BE2C (cell line): ENCODE results near the gene KNSTRN.

Experiments
- DNase-seq: peaks from one replicate; pipeline ENCODE4 v3.0.0-alpha.2; 2020
- H3K27me3 ChIP-seq: fragments of 250-450 bp; sonication (Bioruptor Pico); 2 replicates; pipeline ENCODE4 v1.5.1; 2020; ENCODE audit warnings: mild to moderate bottlenecking
- H3K36me3 ChIP-seq: fragments of 250-450 bp; sonication (Bioruptor Pico); 2 replicates; pipeline ENCODE4 v1.5.1; 2020; ENCODE audit warnings: mild to moderate bottlenecking
- H3K4me1 ChIP-seq: fragments of 250-450 bp; sonication (Bioruptor Pico); 2 replicates; pipeline ENCODE4 v1.5.1; 2020
- H3K4me3 ChIP-seq: 2 replicates; pipeline ENCODE4 v1.5.1; 2011; ENCODE audit warnings: low read depth, low read length
- H3K9me3 ChIP-seq: fragments of 250-450 bp; sonication (Bioruptor Pico); 2 replicates; pipeline ENCODE4 v1.5.1; 2020
- TF ChIP-seq, protein P1 (sequence below): IDR thresholded peaks from 2 replicates; pipeline ENCODE4 v1.5.1; 2012; ENCODE audit warnings: mild to moderate bottlenecking, low read depth, low read length

KNSTRN gene

DNA sequence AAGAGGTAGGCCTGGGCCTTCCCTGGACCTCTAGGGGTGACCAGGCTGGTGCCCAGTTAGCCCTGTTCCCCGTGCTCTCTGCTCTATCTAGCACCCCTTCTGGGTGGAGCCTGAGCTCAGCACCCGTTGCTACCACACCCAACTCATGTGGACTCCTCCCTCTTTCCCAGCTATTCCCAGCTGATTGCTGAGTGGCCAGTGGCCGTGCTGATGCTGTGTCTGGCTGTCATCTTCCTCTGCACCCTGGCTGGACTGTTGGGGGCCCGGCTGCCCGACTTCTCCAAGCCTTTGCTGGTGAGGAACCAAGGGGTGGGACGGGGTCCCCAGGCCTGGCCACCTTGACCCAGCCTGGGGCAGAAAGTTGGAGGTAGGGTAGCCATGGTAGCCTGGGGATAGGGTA, 18.3 kb upstream of the KNSTRN start:
- Histone ChIP-seq H3K36me3 (no peaks in the 10 kb centered on the region), H3K4me3 (no peak overlapping the region), H3K4me1 (peaks cover 11% of the 10 kb centered on the region), H3K27me3 (no peaks in the 10 kb centered on the region), H3K9me3 (no peaks in the 10 kb centered on the region; the same call in 1 of the 2 replicates)
- TF ChIP-seq, protein P1, sequence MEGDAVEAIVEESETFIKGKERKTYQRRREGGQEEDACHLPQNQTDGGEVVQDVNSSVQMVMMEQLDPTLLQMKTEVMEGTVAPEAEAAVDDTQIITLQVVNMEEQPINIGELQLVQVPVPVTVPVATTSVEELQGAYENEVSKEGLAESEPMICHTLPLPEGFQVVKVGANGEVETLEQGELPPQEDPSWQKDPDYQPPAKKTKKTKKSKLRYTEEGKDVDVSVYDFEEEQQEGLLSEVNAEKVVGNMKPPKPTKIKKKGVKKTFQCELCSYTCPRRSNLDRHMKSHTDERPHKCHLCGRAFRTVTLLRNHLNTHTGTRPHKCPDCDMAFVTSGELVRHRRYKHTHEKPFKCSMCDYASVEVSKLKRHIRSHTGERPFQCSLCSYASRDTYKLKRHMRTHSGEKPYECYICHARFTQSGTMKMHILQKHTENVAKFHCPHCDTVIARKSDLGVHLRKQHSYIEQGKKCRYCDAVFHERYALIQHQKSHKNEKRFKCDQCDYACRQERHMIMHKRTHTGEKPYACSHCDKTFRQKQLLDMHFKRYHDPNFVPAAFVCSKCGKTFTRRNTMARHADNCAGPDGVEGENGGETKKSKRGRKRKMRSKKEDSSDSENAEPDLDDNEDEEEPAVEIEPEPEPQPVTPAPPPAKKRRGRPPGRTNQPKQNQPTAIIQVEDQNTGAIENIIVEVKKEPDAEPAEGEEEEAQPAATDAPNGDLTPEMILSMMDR: no peak
- no peak for DNase-seq

DNA sequence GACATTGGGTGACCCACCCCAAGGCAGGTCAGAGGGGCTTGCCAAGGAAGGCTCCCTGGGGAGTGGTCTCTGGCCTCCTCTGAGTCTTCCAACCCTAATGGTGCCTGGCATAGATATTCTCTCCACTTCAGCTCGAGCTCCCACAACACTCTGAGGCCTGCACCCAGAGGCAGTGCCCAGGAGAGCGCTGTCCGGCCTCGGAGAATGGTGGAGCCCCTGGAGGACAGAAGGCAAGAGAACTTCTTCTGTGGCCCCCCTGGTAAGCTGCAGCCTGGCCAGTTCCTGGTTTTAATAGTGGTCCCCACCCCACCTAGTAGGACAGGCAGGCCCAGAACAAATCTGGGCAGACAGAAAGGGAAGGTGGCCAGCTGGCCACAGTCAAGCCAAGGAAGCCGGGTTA, 17.5 kb upstream of the KNSTRN start:
- Histone ChIP-seq H3K27me3 (no peaks in the 10 kb centered on the region), H3K4me3 (no peak overlapping the region), H3K9me3 (no peaks in the 10 kb centered on the region; the same call in 1 of the 2 replicates), H3K4me1 (peaks cover 11% of the 10 kb centered on the region), H3K36me3 (no peaks in the 10 kb centered on the region)
- TF ChIP-seq, protein P1: no peak
- DNase-seq: no peak

DNA sequence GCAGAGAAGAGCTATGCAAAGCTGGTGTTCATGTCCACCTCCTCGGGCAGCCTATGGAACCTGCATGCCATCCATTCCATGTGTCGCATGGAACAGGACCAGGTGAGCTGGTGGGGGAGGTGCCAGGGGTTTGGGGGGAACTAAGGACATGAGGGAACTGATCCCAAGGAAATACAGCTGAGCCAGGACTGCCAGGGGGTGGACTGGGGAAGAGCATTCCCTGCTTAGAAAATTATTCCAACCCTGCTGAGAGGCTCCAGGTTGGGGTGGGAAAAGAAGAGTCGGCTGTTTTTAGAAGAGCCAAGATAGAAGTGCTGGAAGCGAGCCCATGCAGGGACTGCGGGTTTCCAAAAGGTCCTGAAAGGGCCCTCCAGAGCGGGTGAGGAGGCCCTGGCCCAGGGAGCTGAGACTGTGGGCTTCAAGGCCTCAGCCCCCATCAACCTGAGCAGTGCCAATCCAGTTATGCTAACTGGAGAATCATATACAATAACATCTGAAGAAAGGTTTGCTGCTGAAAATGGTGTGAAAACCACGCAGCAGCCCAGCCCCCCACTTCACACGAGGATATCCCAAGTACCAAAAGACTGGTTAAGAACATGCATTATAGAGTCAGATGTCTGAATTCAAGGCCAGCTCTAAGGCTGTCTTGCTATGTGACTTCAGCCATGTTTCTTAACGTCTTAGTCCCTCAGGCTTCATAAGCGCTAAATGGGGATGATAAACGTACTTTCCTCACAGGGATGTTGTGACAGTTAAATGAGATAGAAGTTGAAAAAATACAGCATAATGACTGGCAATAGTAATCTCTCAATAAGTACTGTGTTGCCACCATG, 16.7 kb upstream of the KNSTRN start:
- Histone ChIP-seq H3K27me3 (no peaks in the 10 kb centered on the region), H3K36me3 (no peaks in the 10 kb centered on the region), H3K9me3 (no peaks in the 10 kb centered on the region; the same call in 1 of the 2 replicates), H3K4me1 (peaks cover 11% of the 10 kb centered on the region), H3K4me3 (no peak overlapping the region)
- DNase-seq: no peak
- TF ChIP-seq, protein P1: no peak

DNA sequence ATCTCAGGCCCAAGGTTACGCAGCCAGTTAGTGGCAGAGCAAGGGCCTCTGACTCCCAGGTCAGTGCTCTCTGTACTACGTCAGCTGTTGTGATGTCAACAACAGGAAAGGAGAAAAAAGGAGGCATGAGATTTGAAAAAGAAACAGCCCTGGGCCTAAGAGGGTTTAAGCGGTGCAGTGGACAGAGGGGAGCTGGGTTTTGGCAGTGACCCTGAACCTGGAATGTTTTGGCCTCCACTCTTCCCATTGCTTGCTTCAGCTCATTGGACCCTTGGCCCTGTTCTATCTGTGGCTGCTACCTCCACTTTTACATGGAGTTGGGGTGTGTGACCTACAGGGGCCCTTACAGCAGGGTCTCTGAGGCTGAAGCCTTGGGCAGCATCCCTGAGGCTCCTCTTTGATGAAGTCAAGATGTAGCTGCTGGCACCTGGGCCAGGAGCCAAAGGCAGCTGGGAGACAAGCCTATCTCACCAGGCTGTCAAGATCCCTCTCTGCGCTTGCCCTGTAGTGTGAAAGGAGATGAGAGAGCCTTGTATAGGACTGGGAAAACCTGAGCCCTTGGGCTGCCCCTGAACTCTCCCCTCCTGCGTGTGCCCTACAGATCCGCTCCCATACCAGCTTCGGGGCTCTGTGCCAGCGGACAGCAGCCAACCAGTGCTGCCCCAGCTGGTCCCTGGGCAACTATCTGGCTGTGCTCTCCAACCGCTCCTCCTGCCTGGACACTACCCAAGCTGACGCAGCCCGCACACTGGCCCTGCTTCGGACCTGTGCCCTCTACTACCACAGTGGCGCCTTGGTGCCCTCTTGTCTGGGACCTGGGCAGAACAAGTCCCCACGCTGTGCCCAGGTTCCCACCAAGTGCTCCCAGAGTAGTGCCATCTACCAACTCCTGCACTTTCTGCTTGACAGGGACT, 15.8 kb upstream of the KNSTRN start:
- no peaks in the 10 kb centered on the region for H3K27me3 ChIP-seq
- TF ChIP-seq, protein P1: no peak
- H3K4me1 ChIP-seq: peaks cover 11% of the 10 kb centered on the region
- no peak overlapping the region for H3K4me3 ChIP-seq
- peak; percentile 40 for DNase-seq
- H3K36me3 ChIP-seq: no peaks in the 10 kb centered on the region
- H3K9me3 ChIP-seq: no peaks in the 10 kb centered on the region; the same call in 1 of the 2 replicates

DNA sequence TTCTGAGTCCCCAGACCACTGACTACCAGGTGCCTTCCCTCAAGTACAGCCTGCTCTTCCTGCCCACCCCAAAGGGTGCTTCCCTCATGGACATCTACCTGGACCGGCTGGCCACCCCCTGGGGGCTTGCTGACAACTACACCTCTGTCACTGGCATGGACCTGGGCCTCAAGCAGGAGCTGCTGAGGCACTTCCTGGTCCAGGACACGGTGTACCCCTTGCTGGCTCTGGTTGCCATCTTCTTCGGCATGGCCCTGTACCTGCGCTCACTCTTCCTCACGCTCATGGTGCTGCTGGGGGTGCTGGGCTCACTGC, 15.2 kb upstream of the KNSTRN start:
- H3K4me3 ChIP-seq: no peak overlapping the region

More for the DNA sequence above, 15.2 kb upstream of the KNSTRN start:
- no peak for DNase-seq
- H3K9me3 ChIP-seq: no peaks in the 10 kb centered on the region; the same call in 1 of the 2 replicates
- no peaks in the 10 kb centered on the region for H3K27me3 ChIP-seq
- H3K4me1 ChIP-seq: peaks cover 11% of the 10 kb centered on the region
- H3K36me3 ChIP-seq: no peaks in the 10 kb centered on the region
- TF ChIP-seq, protein P1: no peak
